Measurements from ENCODE around the gene FER1L5. TPM values are rescaled to one million over a fixed set of nuclear protein-coding genes. Genes with fewer than 3 reads are reported as not detected.

FER1L5 gene
- total RNA-seq, 4 donors from 2014 or later = under 0.01 TPM; not detected in 3

DNA sequence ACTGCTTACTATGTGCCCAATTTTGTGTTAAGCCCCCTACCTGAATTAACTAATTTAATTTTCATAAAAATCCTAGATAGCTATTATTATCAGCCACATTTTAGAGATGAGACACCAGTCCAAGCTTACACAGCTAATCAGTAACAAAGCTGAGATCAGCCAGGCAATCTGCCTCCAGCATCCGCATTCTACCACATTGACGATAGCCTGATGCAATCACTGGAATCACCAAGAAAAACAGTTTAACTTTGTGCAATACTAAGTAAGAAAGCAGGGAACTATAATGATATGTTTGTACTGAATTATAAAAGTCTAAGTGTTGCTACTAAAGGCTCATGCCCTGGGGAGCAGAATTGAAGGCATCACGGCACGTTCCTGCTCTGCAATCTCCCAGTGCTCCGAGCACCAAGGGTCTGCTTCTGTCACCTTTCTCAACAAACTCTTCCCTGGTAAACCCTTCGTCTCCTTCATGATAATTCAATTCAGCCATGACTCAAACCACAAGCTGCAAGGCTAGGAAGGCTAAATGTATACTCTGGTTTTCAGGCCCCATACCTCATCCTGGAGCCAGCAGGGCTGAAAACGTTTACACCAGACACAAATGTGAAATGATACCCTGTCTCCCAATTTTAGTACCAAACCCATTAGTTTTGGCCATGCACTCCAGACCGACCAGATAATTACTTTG lies 23.8 kb upstream of the FER1L5 start:
- 86% methylated on average over 8 of the region's 8 CpGs for WGBS
- H3K4me1 ChIP-seq = peaks cover 14 to 35% (median 32%) of the 10 kb centered on the region in 4 donors
- H3K27ac ChIP-seq (replicated peaks in 1 of 4) = peak overlapping the region in 2 of 4 donors; percentile 20 to 68
- no peaks in the 10 kb centered on the region for H3K27me3 ChIP-seq
- H3K4me3 ChIP-seq = no peak overlapping the region
- no peaks in the 10 kb centered on the region for H3K9me3 ChIP-seq
- intact Hi-C loops (cut with DNase I) = no loop called here
- DNase-seq (ENCODE audit: extremely low spot score) = no peak
- no peak for TF ChIP-seq POLR2AphosphoS5 (IDR thresholded peaks at IDR 0.05)
- TF ChIP-seq EP300 (IDR thresholded peaks at IDR 0.05) = no peak
- peaks cover 0 to 59% (median 32%) of the 10 kb centered on the region in 4 donors for H3K36me3 ChIP-seq

DNA sequence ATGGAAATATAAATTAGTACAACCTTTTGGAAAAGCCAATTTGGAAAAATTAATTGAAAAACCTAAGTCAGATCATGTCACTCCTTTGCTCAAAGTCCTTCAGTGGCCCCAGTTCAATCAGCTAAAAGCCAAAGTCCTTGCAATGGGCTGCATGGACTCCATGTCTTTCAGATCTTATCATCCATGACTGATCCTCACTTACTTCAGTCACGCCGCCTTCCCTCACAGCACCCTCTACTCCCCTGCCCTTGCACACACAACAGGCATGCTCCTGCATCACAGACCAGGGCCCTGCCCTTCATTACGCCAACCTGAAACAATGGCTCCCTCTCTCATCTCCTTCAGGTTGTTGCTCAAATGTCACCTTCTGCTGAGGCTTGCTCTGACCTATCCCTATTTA lies 20.0 kb upstream of the FER1L5 start:
- TF ChIP-seq POLR2A (IDR thresholded peaks at IDR 0.05; ENCODE audit: low read depth) (no peak), POLR2AphosphoS5 (IDR thresholded peaks at IDR 0.05) (no peak), EP300 (IDR thresholded peaks at IDR 0.05) (no peak)
- TF ChIP-seq, protein P1, sequence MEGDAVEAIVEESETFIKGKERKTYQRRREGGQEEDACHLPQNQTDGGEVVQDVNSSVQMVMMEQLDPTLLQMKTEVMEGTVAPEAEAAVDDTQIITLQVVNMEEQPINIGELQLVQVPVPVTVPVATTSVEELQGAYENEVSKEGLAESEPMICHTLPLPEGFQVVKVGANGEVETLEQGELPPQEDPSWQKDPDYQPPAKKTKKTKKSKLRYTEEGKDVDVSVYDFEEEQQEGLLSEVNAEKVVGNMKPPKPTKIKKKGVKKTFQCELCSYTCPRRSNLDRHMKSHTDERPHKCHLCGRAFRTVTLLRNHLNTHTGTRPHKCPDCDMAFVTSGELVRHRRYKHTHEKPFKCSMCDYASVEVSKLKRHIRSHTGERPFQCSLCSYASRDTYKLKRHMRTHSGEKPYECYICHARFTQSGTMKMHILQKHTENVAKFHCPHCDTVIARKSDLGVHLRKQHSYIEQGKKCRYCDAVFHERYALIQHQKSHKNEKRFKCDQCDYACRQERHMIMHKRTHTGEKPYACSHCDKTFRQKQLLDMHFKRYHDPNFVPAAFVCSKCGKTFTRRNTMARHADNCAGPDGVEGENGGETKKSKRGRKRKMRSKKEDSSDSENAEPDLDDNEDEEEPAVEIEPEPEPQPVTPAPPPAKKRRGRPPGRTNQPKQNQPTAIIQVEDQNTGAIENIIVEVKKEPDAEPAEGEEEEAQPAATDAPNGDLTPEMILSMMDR (IDR thresholded peaks at IDR 0.05) = no peak
- WGBS = 96% methylated on average over 3 of the region's 3 CpGs
- Histone ChIP-seq H3K4me1 (peaks cover 12 to 49% (median 44%) of the 10 kb centered on the region in 4 donors), H3K27me3 (no peaks in the 10 kb centered on the region), H3K27ac (replicated peaks in 1 of 4) (no peak overlapping the region), H3K9me3 (no peaks in the 10 kb centered on the region), H3K36me3 (peaks cover 0 to 42% (median 27%) of the 10 kb centered on the region in 4 donors), H3K4me3 (no peak overlapping the region)
- no peak for DNase-seq (ENCODE audit: extremely low spot score)
- intact Hi-C loops (cut with DNase I) = no loop called here

DNA sequence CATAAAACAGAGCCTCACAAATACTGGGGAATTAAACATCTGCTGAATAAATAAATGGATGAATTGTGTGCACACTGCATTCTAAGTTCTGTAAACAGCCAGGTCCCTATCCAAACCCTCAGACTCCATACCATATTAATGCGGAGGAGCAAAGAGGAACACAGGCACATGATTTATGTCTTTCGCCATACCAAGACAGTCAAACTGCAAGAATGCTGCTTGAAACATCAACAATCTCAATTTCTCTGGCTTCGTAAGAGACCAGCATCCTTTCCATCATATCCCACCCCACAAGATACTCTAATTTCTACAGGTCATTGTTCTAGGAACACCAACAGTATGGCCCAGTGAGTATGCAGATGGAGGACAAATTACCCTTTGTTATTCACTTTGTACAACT lies 19.4 kb upstream of the FER1L5 start:
- H3K27me3 ChIP-seq = no peaks in the 10 kb centered on the region
- H3K9me3 ChIP-seq = no peaks in the 10 kb centered on the region
- intact Hi-C loops (cut with DNase I) = no loop called here
- no peak overlapping the region for H3K4me3 ChIP-seq
- H3K27ac ChIP-seq (replicated peaks in 1 of 4) = peak overlapping the region in 1 of 4 donors; percentile 9
- 76% methylated on average over 3 of the region's 3 CpGs for WGBS
- H3K4me1 ChIP-seq = peaks cover 12 to 49% (median 45%) of the 10 kb centered on the region in 4 donors
- DNase-seq (ENCODE audit: extremely low spot score) = no peak
- peaks cover under 1 to 42% (median 28%) of the 10 kb centered on the region in 4 donors for H3K36me3 ChIP-seq
- TF ChIP-seq, protein P1 (IDR thresholded peaks at IDR 0.05) = no peak
- TF ChIP-seq POLR2A (IDR thresholded peaks at IDR 0.05; ENCODE audit: low read depth) (no peak), EP300 (IDR thresholded peaks at IDR 0.05) (no peak), POLR2AphosphoS5 (IDR thresholded peaks at IDR 0.05) (no peak)

DNA sequence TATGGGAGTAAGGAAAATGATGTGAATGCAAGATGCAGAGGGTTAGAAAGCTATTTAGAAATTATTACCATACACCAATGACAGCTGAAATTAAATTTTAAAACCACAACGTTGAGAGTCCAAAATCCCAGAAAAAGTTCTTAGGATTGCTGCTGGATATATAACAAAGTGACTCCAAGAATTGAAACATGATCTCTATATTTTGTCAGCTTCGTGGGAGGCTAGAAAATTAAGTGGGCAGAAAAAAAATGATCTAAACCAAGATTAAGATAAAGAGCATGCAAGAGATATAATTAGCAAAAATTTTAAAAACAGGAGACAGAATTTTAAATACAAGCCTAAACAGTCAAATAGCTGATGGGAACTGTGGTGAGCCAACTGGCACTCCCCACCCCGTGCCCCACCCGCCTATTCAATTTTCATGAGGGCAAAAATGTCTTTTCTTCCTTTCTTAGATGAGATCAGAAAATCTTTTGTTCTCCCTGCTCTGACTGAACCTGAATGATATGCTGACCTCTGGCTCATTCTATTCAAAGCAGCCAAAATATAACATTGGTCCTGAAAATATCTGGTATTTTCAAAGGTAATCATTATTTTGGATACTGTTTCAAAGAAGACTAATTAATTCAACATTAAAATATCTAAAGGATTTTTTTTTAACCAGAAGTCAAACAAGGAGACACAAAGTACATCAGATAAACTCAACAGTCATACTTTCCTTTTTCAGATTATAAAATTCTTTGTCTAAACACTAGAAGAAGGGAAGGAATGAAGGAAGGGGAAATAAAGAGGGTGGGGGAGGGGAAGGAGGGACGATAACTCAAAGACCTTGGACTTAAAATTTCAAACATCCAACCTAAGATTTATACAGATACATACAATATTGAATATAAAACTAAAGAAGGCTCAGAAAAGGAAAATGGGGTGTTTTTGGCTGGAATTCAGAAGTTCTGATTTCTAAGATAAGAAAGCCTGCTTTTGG lies 16.7 kb upstream of the FER1L5 start:
- WGBS = 25% methylated on average over 5 of the region's 5 CpGs
- TF ChIP-seq POLR2A (IDR thresholded peaks at IDR 0.05; ENCODE audit: low read depth) (no peak), POLR2AphosphoS5 (IDR thresholded peaks at IDR 0.05) (no peak), EP300 (IDR thresholded peaks at IDR 0.05) (no peak)
- TF ChIP-seq, protein P1 (IDR thresholded peaks at IDR 0.05) = no peak
- Histone ChIP-seq H3K36me3 (peaks cover 8 to 52% (median 25%) of the 10 kb centered on the region in 4 donors), H3K27ac (replicated peaks in 1 of 4) (peak overlapping the region; percentile 44 to 70 (median 56)), H3K9me3 (no peaks in the 10 kb centered on the region), H3K4me1 (peaks cover 12 to 53% (median 46%) of the 10 kb centered on the region in 4 donors), H3K4me3 (no peak overlapping the region), H3K27me3 (no peaks in the 10 kb centered on the region)
- intact Hi-C loops (cut with DNase I) = no loop called here
- DNase-seq (ENCODE audit: extremely low spot score) = no peak

- WGBS = 35% methylated on average over 2 of the region's 2 CpGs
- peaks cover 14 to 55% (median 28%) of the 10 kb centered on the region in 4 donors for H3K36me3 ChIP-seq
Measured at GRCh38 chr2:96626553-96626942, 16.0 kb upstream of the FER1L5 start.

More at GRCh38 chr2:96626553-96626942, 16.0 kb upstream of the FER1L5 start:
- no peaks in the 10 kb centered on the region for H3K27me3 ChIP-seq
- H3K4me1 ChIP-seq = peaks cover 12 to 59% (median 49%) of the 10 kb centered on the region in 4 donors
- TF ChIP-seq POLR2A (IDR thresholded peaks at IDR 0.05; ENCODE audit: low read depth) = no peak
- TF ChIP-seq POLR2AphosphoS5 (IDR thresholded peaks at IDR 0.05) = no peak
- TF ChIP-seq EP300 (IDR thresholded peaks at IDR 0.05) = no peak
- TF ChIP-seq, protein P1 (IDR thresholded peaks at IDR 0.05) = no peak
- H3K27ac ChIP-seq (replicated peaks in 1 of 4) = peak overlapping the region; percentile 44 to 70 (median 56)
- no peaks in the 10 kb centered on the region for H3K9me3 ChIP-seq
- intact Hi-C loops (cut with DNase I) = no loop called here
- DNase-seq (ENCODE audit: extremely low spot score) = no peak
- H3K4me3 ChIP-seq = no peak overlapping the region

Data from esophagus muscularis mucosa (tissue), 4 donors.